Prostate gland (tissue), 2 donors: ENCODE measurements around the gene SLC6A3. TPM values are rescaled to one million over a fixed set of nuclear protein-coding genes. Genes with fewer than 3 reads are reported as not detected.

Source experiments
- DNase-seq: peaks from one replicate; pipeline ENCODE4 v3.0.0-alpha.2; 2019; ENCODE audit warnings: low spot score
- H3K27ac ChIP-seq, 2 donors: fragments of 200-600 bp; sonication (generic); 2 replicates each; pipeline ENCODE4 v1.5.1; 2017 to 2019
- H3K27me3 ChIP-seq: fragments of 200-600 bp; sonication (generic); replicated peaks from 2 replicates; pipeline ENCODE4 v1.5.1; 2019; ENCODE audit not compliant: insufficient read depth
- H3K36me3 ChIP-seq, 2 donors: fragments of 200-600 bp; sonication (generic); 1 replicate in 1 of 2; 2 replicates in 1 of 2; pipeline versions ENCODE4 v1.5.1 to v1.8.1; 2017 to 2019
- H3K4me1 ChIP-seq: fragments of 200-600 bp; sonication (generic); replicated peaks from 2 replicates; pipeline ENCODE4 v1.5.1; 2019
- H3K4me3 ChIP-seq, 2 donors: fragments of 200-600 bp; sonication (generic); 2 replicates each; pipeline ENCODE4 v1.5.1; 2017 to 2019
- H3K9me3 ChIP-seq: fragments of 200-600 bp; sonication (generic); 2 replicates; pipeline ENCODE4 v1.5.1; 2017
- CTCF ChIP-seq, 4 experiments: fragments of 200-600 bp in 2 of 4; fragments of 450-650 bp in 2 of 4; sonication (generic) in 2 of 4; IDR thresholded peaks; 1 replicate in 3 of 4; 2 replicates in 1 of 4; pipeline ENCODE4 v1.5.1; 2016 to 2019; ENCODE audit warnings: antibody characterized with exemption in 4 of 4, mild to moderate bottlenecking in 2 of 4, moderate library complexity in 2 of 4
- POLR2A ChIP-seq: fragments of 450-650 bp; IDR thresholded peaks from one replicate; pipeline ENCODE4 v1.6.1; 2016; ENCODE audit warnings: antibody characterized with exemption, mild to moderate bottlenecking
- POLR2AphosphoS5 ChIP-seq: sonication (generic); formaldehyde crosslinking; IDR thresholded peaks from one replicate; pipeline ENCODE4 v1.6.1; 2017; ENCODE audit warnings: antibody characterized with exemption
- WGBS: methylation state at CpG from one replicate; pipeline ENCODE4 v1.1.5; 2018; 5-methylcytosine and 5-hydroxymethylcytosine counted together
- intact Hi-C: fragments of 100-400 bp; cut with DNase I; formaldehyde crosslinking; loops from one replicate; pipeline ENCODE4 v1.14.2; 2022
- total RNA-seq, 2 donors: library from RNA; depleted of rRNA; stranded (reverse); fragments of >200 nt; gene quantifications; one replicate each; pipeline ENCODE4 v1.1.0, GENCODE V29; 2016

The SLC6A3 gene
- total RNA-seq, 2 donors from 2014 or later: 4.6 TPM; not detected in 1

- Histone ChIP-seq H3K27ac (no peak overlapping the region), H3K4me1 (peaks cover 10% of the 10 kb centered on the region), H3K27me3 (peaks cover 50% of the 10 kb centered on the region), H3K36me3 (no peaks in the 10 kb centered on the region), H3K9me3 (no peaks in the 10 kb centered on the region), H3K4me3 (peak overlapping the region in 1 of 2 donors; percentile 14)
- 6% methylated on average over 68 of the region's 92 CpGs for WGBS
- TF ChIP-seq POLR2AphosphoS5 (no peak), CTCF (IDR thresholded peaks at IDR 0.05) (no peak), POLR2A (no peak)
- DNase-seq: no peak
- intact Hi-C loops: no loop called here
These were observed 705 bp upstream of the SLC6A3 start for GRCh38 chr5:1445689-1446601.

GRCh38 chr5:1444361-1445189 is 665 bp downstream of the SLC6A3 start:
- WGBS: 8% methylated on average over 30 of the region's 68 CpGs
- no peak for TF ChIP-seq POLR2AphosphoS5
- TF ChIP-seq CTCF (IDR thresholded peaks at IDR 0.05): no peak
- no peak for TF ChIP-seq POLR2A
- no peak for DNase-seq
- Histone ChIP-seq H3K4me3 (peak overlapping the region in 1 of 2 donors; percentile 14), H3K9me3 (no peaks in the 10 kb centered on the region), H3K4me1 (peaks cover 10% of the 10 kb centered on the region), H3K27ac (no peak overlapping the region), H3K27me3 (peaks cover 50% of the 10 kb centered on the region), H3K36me3 (no peaks in the 10 kb centered on the region)
- intact Hi-C loops: no loop called here

- no peaks in the 10 kb centered on the region for H3K36me3 ChIP-seq
- no peak overlapping the region for H3K27ac ChIP-seq
- H3K4me1 ChIP-seq: peaks cover 10% of the 10 kb centered on the region
- DNase-seq: no peak
- no peak overlapping the region for H3K4me3 ChIP-seq
- WGBS: 55% methylated on average over 15 of the region's 15 CpGs
- H3K9me3 ChIP-seq: no peaks in the 10 kb centered on the region
- H3K27me3 ChIP-seq: peaks cover 50% of the 10 kb centered on the region
- TF ChIP-seq CTCF (IDR thresholded peaks at IDR 0.05) (no peak), POLR2AphosphoS5 (no peak), POLR2A (no peak)
- intact Hi-C loops: no loop called here
These were observed 1.3 kb downstream of the SLC6A3 start for GRCh38 chr5:1443991-1444360.

GRCh38 chr5:1443171-1443570 is 2.1 kb downstream of the SLC6A3 start:
- 49% methylated on average over 9 of the region's 9 CpGs for WGBS
- TF ChIP-seq POLR2A (no peak), CTCF (IDR thresholded peaks at IDR 0.05) (no peak), POLR2AphosphoS5 (no peak)
- intact Hi-C loops: no loop called here

More at GRCh38 chr5:1443171-1443570, 2.1 kb downstream of the SLC6A3 start:
- H3K36me3 ChIP-seq: no peaks in the 10 kb centered on the region
- peaks cover 10% of the 10 kb centered on the region for H3K4me1 ChIP-seq
- DNase-seq: no peak
- H3K9me3 ChIP-seq: no peaks in the 10 kb centered on the region
- H3K27me3 ChIP-seq: peaks cover 50% of the 10 kb centered on the region
- H3K4me3 ChIP-seq: no peak overlapping the region
- H3K27ac ChIP-seq: no peak overlapping the region
